ENCODE measurements around the gene ZBTB20. TPM values are rescaled to one million over a fixed set of nuclear protein-coding genes. Genes with fewer than 3 reads are reported as not detected.

ZBTB20 gene
- total RNA-seq, 1 donor from 2014 or later: 3.9 TPM

GRCh38 chr3:114675104-114675503, 472.0 kb downstream of the ZBTB20 start:
- H3K27me3 ChIP-seq (ENCODE audit: control insufficient read depth, insufficient read depth, low read length): no peaks in the 10 kb centered on the region
- FAIRE-seq (no peak), DNase-seq (ENCODE audit: low read depth) (no peak)
- no peak overlapping the region for H3K4me3 ChIP-seq (ENCODE audit: low read depth, low read length)
- no peak for TF ChIP-seq CTCF (IDR thresholded peaks at IDR 0.05; ENCODE audit: insufficient read depth, low read length, severe bottlenecking)
- no peaks in the 10 kb centered on the region for H3K36me3 ChIP-seq (ENCODE audit: control insufficient read depth, insufficient read depth, low read length)

GRCh38 chr3:114674036-114674435, 473.1 kb downstream of the ZBTB20 start:
- no peak for TF ChIP-seq CTCF (IDR thresholded peaks at IDR 0.05; ENCODE audit: insufficient read depth, low read length, severe bottlenecking)
- DNase-seq (ENCODE audit: low read depth) (no peak), FAIRE-seq (no peak)
- H3K27me3 ChIP-seq (ENCODE audit: control insufficient read depth, insufficient read depth, low read length): no peaks in the 10 kb centered on the region
- H3K36me3 ChIP-seq (ENCODE audit: control insufficient read depth, insufficient read depth, low read length): no peaks in the 10 kb centered on the region
- H3K4me3 ChIP-seq (ENCODE audit: low read depth, low read length): no peak overlapping the region

- FAIRE-seq (no peak), DNase-seq (ENCODE audit: low read depth) (no peak)
- no peaks in the 10 kb centered on the region for H3K27me3 ChIP-seq (ENCODE audit: control insufficient read depth, insufficient read depth, low read length)
- H3K4me3 ChIP-seq (ENCODE audit: low read depth, low read length): no peak overlapping the region
- TF ChIP-seq CTCF (IDR thresholded peaks at IDR 0.05; ENCODE audit: insufficient read depth, low read length, severe bottlenecking): no peak
- H3K36me3 ChIP-seq (ENCODE audit: control insufficient read depth, insufficient read depth, low read length): no peaks in the 10 kb centered on the region
Measured at GRCh38 chr3:114673481-114673880, 473.6 kb downstream of the ZBTB20 start.

GRCh38 chr3:114672692-114673447, 474.2 kb downstream of the ZBTB20 start:
- no peak for FAIRE-seq
- no peaks in the 10 kb centered on the region for H3K27me3 ChIP-seq (ENCODE audit: control insufficient read depth, insufficient read depth, low read length)
- no peak for TF ChIP-seq CTCF (IDR thresholded peaks at IDR 0.05; ENCODE audit: insufficient read depth, low read length, severe bottlenecking)
- H3K36me3 ChIP-seq (ENCODE audit: control insufficient read depth, insufficient read depth, low read length): no peaks in the 10 kb centered on the region
- H3K4me3 ChIP-seq (ENCODE audit: low read depth, low read length): no peak overlapping the region
- no peak for DNase-seq (ENCODE audit: low read depth)

GRCh38 chr3:114671741-114672510, 475.2 kb downstream of the ZBTB20 start:
- DNase-seq (ENCODE audit: low read depth): no peak
- Histone ChIP-seq H3K36me3 (ENCODE audit: control insufficient read depth, insufficient read depth, low read length) (no peaks in the 10 kb centered on the region), H3K27me3 (ENCODE audit: control insufficient read depth, insufficient read depth, low read length) (no peaks in the 10 kb centered on the region), H3K4me3 (ENCODE audit: low read depth, low read length) (no peak overlapping the region)
- no peak for FAIRE-seq
- TF ChIP-seq CTCF (IDR thresholded peaks at IDR 0.05; ENCODE audit: insufficient read depth, low read length, severe bottlenecking): no peak
